ENCODE results near the gene TMEM132D.

Gene TMEM132D

DNA sequence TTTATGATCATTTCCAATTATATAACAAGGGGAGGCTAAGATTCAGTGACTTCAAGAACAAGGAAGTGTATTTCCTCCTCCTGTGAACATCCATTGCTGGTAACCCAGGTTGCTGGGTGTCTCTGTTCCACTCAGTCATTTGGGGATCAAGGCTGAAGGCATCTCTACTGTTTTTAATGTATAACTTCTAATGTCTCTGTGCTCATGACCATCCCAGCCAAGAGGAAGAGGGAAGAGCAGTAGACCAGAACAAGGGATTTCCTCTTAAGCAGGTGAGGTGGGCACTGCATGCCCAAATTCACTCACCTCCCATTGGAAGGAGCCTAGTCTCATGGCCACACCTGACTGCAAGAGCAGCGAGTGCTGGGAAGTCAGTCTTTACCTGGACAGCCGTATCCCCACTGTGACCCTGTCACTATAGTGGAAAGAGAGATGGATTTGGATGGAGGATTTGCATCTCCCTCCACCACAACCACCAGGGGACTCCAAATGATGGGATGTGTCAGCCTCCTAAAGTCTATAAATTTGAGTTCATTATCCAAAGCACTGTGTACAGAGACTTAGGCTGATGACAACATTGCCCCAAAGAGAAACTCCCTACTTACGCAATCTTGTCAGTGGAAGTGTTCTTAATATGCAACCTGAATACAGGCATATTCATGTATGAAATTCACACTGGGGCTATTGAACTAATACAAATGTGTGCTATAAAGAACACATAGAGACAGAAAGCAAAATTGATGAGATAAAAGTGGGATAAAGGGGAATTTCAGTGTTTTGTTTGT lies 368.7 kb downstream of the TMEM132D start:
- no peak for DNase-seq (ENCODE audit: low spot score)

DNA sequence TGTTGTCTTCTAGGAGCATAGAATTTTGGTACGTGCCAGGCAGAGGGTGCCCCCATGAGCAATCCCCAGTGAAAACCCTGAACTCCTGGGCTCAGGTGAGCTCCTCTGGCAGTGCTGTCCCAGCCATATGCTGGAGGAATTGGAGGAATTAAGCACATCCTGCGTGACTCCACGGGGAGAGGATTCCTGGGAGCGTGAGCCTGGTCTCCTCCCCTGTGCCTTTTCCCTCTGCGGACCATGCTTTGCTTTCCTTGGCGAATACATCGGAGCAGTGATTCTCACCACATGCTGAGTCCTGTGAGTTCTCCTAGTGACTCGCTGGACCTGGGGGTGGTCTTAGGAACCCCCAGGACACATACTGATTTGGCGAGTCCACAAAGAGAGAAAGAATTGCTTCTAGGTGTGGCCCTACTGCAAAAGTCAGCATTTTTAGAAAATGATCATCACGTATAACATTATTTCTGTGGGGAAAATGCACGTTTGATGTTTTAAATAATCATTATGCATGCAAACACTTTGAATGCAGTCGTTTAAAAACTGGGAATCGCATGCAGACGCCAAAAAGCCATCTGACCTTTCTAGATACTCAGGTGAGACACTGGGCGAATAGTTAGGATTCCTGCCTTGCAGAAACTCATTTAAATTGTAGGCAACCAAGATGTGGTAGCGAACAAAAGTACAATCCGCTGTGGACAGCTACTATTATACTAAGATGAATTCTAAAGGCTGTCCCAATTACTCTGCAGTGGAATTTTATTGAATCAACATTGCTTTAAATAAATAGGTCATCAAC lies 370.9 kb downstream of the TMEM132D start:
- no peak for DNase-seq (ENCODE audit: low spot score)

DNA sequence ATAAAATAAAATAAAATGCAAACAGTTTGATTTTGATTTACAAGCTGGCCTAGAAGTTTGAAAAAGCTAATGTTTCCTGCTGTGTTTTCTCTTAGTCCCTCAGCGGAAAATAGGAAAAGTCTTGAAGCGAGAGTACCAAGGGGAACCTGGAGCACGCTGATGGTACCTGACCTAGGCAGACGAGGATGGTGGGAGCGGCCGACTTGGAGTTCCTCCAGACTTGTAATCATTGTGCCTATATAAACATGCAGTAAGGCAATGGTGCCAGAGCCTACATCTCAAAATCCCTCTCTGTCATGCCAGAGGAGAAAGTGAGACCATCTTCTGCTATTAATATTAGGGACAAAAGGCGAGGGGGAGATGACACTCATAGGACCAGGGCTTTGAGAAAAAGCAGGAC lies 371.7 kb downstream of the TMEM132D start:
- DNase-seq (ENCODE audit: low spot score), result no peak

DNA sequence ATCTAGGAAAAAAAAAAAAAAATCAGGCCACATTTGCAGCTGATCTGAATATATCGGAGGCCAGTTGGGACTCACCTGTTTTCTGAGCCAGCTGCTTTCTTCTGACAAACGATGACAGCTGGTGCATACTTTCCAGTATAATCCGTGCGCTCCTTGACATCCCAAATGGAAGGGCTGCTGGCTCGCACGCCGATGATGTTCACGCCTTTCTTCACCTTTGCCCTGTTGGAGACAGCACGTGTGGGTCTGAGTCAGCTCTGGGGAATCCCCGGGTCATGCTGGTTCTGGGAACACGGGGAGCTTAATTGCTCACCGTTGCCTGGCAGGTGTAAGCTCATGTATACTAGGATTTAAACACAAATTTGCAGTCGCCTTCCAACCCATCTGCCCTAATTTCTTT lies 372.8 kb downstream of the TMEM132D start:
- no peak for DNase-seq (ENCODE audit: low spot score)

DNA sequence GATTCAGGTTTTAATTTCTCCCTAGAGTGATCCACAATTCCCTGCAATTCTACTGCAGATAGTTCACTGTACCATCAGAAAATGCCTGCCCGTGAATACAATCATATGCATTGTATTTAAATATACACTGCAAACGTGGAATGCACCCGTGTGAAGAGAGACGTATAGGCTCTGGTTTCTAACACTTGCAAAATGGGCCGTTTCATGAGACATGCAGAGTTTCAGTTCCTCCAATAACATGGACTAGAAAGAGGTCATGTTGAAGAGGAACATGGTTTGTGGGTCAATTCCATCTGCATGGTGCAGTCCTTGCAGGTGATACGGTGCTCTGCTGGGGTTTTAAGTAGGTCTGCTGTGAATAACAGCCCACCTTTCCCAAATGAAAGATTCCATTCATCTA lies 373.3 kb downstream of the TMEM132D start:
- DNase-seq (ENCODE audit: low spot score), result no peak

DNA sequence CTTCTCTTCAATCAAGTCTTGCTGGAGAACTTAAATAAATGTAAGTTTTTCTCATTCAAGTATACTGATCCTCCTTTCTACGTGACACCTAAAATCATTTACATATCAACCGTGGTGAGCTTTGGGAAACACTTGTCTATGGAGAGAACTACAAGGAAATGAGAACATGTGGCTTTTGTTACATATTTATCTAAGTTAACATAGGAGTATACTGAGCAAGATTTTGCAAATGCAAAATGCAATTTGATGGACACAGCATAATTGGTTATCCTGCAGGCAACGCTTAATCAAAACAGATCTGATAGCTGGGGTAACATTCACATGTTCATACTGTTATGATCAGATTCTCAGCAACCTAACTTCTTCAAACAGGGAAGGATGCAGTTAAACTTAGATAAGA lies 376.3 kb downstream of the TMEM132D start:
- no peak for DNase-seq (ENCODE audit: low spot score)

DNA sequence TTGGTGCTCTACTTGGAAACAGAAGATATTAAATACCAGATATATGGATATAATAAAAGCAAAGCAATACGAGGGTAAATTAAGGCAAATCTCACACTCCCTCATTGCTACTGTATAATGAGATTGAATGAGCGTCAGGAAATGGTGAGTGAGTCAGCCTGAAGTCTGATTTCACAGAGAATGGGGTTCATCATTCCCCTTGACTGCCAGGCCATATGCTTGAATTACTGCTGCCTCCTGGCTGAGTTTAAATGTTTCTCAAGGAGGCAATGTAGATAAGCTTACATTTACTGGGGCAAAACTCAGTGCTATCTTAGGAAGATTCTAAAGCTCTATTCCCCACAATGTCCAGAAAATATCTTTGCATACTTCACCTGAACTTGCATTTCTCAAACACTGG lies 380.2 kb downstream of the TMEM132D start:
- no peak for DNase-seq (ENCODE audit: low spot score)

DNA sequence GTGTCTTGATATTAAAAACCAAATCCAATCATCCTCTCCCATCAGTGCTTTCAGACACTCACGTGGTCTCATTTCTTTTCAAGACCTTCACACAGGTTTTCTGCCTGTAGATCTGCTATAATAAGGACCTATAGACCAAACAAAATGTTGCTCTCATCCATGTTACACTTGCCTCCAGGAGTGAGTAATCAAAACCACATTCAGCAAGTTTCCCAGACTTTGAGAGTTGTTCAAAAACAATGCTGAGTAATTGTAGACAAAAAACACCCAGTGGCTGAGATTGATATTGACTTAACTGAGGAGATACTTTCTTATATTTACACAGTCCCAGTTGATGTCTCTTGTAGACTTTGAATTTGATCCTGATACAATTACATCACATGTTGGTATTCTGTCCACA lies 383.1 kb downstream of the TMEM132D start:
- DNase-seq (ENCODE audit: low spot score), result no peak

DNA sequence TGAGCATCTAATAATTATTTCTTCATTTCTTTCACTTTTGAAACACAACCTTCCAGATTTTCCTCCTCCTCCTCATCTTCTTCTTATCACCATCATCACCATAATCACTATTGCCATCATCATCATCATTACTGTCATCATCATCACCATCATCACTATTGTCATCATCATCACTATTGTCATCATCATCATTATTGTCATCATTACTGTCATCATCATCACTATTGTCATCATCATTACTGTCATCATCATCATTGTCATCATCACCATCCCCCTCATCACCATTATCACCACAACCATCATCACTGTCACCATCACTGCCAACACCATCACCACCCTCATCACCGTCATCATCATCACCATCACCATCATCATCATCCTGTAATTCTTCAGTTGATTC lies 400.0 kb downstream of the TMEM132D start:
- DNase-seq (ENCODE audit: low spot score), result no peak

DNA sequence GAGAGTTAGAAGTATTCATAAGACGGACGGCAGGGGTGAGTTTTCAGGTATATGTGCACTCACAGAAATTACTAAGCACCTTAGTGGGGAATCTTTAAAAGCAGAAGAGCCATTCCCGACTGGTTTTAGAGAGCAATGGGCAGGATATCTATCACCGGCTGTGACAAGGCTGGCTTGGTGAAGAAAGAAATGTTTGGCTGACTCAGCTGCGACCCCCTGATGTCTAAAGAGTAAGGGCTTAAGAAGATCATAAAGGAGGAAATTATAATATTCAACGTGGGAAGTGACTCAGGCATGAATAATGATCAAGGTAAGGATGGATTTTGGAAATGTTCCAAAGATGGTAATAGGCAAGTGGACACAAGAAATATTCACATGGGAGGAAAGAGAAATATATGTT lies 407.6 kb downstream of the TMEM132D start:
- DNase-seq (ENCODE audit: low spot score), result no peak

DNA sequence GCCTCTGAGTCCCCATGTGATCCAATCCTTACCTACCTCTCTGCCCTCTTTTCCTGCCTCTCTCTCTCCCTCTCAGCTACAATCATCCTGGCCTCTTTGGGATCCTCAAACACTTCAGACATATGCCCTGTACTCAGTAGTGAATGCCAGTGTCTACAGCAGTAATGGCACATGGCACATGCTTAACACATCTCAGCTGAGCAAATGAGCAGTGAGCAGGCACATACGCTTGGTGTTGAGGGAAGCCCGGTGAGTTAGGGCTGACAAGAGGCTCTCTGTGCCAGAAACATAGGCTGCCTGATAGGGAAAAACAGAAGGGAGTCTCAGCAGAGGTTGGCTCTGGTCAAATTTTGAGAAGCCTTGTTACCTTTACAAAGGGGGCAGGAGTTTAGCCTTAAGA lies 409.1 kb downstream of the TMEM132D start:
- no peak for DNase-seq (ENCODE audit: low spot score)

DNA sequence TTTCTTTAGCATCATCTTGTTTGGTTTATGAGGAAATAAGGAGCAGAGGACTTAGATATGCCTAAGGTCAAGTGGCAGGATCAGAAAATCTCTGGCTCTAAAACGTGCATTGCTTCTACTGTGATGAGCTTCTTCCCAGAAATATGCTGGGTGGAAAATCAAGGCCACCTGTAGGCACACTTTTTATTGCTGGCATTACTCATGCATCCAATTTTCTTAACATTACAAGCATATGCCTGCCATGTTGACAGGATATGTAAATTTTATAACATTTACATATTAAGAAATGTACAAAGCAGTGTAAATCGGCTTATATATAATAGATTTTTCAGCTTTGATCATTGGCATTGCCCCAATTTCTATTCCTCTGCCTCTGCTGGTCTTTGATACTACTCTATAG lies 409.6 kb downstream of the TMEM132D start:
- DNase-seq (ENCODE audit: low spot score), result no peak

DNA sequence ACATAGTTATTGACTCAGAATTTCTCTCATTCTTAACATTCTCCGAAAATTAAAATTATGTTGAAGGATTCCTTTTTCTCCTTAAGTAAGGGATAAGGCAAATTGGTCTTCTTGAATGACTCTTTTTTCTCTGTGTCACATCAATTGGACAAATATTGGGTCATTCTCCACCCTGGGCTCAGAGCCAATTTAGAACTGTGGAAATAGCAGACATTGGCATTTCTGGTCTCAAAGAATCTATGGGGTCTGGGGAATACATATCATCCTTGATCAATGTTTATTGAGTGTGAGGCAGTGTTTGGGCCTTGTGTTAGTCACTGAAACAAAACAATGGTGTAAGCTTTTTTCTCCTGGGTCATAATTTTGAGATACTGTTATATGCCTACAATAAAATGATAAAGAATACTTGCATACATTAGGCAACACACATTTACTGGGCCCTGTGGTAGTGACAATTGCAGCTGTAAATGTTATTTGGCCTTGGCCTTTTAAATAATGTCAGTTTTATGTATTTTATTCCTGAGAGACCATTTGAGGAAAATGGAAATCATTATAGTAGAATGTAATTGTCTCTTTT lies 414.6 kb downstream of the TMEM132D start:
- DNase-seq (ENCODE audit: low spot score), result no peak

DNA sequence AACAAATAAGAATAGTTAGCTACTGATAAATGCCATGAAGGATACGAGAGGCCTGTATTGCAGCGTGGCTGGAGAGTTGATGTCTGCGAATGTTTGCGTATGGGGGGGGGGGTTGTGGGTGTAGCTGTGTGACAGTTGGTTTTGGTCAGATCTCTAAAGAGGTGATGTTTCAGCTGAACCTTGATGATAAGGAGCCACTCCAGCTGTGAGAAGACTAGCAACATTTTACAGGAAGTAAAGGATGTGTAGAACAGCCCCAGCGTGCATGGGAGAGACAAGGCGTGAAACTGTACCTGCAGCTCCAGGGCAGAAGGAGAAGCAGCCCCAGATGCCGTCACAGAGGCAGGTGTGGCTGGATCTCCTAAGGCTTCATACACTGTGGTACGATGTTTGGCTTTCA lies 416.9 kb downstream of the TMEM132D start:
- no peak for DNase-seq (ENCODE audit: low spot score)

DNA sequence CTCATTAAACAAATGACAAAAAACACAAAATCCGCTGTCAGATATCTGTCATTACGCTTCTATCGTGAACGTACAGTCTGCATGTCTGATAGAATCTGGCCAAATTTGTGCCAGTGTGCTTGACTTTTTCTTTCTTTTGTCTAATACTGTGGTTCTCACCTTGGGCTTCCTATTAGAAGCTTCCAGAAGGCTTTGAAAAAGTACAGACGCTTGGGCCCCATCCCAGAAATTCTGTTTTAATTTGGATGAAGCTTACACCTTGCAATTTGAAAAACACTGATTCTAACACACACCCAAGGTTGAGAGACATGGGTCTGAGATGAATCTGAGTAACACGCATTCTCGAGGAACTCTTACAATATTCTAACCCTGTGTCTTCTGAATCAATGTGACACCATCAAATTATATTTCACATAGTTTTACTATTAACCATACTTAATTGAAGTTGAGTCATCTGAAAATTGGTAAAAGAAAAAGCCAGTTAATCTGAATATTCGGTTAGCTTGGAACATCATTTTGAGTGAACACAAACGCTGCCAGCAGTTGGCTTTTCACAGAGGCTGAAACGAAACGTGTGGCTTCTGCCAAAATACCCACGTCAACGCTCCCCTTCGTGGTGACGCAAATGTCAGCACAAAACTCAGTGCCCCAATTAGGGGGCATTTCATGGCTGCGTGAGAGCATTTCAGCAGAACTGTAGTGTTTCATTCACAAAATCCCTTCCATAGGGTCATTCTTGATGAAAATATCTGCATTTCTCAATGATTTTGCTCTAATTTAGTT lies 420.5 kb downstream of the TMEM132D start:
- DNase-seq (ENCODE audit: low spot score), result no peak

DNA sequence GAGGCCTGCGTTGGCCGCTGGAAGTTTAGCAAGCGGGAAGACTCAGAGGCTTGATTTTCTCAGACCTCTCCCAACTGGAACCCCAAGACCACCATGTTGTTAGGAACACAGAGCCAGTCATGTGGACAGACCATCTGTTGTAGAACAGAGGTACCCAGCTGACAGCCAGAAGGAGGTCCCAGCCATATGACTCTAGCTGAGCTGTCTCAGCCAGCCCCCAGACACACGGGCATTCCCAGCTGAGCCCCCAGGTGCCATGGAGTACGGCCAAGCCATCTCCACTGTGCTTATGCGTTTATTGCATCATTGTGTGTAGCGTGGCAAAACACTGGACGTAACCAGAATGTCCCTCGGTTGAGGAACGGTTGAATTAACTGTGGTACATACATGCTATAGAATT lies 421.9 kb downstream of the TMEM132D start:
- DNase-seq (ENCODE audit: low spot score), result no peak

DNA sequence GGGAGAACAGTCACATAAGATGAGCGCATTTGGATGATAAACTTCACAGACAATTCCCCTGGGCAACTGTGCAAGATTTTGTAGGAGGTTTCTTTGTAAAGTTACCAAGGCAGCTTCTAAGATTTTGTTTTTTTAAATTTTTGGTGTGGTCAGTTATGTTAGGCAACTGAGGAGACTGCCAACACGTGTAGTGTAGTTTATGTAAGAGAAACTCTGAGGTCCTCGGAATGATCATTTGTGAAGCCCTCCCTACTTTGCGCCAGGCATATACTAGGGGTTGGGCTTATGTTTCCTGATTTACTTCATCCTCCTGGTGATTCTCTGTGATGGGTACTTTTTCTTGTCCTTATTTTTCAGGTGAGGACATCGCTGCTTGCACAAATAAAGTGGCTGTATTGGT lies 433.6 kb downstream of the TMEM132D start:
- no peak for DNase-seq (ENCODE audit: low spot score)

DNA sequence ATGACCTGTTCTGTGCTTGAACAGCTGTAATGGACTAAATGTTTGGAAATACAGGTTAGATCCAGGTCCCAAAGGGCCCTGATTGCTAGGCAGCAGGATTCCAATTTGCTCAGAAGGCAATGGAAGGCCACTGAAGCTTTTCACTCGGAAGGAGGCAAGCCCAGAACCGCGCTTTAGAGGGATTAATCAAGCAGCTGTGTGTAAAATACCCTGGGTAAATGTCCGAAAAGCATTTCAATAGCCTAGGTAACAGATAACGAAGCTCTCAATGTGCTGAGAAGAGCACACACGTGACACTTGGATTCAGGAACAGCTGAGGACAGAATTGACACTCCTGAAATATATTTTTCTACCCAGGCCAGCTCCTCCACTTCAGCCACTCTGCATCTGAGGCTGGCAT lies 436.1 kb downstream of the TMEM132D start:
- DNase-seq (ENCODE audit: low spot score), result no peak

DNA sequence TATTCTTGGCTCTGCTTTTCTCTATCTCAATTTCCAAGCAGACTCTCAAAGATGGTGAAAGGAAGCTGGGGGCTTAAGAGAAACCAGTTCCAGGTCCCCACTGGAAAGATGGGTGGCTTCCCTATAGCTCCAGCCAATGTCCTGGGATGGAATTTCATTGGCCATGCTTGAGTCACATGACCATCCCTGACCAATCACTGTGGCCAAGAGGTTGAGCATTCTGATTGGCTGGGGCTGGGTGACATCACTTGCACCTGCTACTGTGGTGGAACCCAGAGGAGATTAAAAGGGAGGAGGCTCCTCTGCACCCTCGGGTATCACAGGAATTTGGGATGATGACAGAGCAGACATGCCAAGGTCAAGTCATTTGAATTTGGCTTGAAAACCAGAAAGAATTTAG lies 436.5 kb downstream of the TMEM132D start:
- DNase-seq (ENCODE audit: low spot score), result no peak

DNA sequence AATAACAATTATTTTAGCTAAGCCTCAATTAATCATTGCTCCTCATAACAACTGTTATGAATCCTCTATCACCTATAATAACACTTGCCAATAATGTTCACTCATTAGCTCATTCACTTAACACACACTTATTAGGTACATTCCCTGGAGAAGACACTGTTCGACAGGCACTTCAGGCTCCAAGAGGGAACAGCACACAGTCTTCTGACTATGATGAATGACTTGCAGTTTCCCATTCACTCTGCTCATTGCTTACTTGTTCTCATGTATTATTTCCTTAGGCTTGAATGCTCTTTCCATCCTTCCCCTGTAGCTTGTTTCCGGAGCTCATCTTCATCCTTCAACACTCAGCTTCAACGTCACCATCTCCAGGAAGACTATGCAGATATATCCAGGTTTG lies 437.3 kb downstream of the TMEM132D start:
- no peak for DNase-seq (ENCODE audit: low spot score)

DNA sequence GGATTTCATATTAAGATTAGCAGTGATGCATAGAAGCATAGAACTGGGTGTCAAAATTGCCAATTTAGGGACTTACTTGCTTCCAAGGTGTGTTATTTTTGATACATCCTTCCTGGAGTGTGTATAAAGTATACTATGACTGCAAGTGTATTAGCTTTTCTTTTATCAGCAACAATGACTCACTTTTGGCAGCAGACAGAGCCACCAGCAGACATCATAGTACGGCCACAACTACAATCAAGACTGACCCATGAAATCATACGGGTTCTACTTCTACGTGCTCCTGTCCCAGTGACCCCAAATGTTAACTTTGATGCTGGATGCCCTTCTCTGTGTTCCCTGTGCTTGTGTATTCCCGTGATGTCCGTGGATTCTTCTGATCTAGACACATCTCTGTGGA lies 443.9 kb downstream of the TMEM132D start:
- DNase-seq (ENCODE audit: low spot score), result no peak

DNA sequence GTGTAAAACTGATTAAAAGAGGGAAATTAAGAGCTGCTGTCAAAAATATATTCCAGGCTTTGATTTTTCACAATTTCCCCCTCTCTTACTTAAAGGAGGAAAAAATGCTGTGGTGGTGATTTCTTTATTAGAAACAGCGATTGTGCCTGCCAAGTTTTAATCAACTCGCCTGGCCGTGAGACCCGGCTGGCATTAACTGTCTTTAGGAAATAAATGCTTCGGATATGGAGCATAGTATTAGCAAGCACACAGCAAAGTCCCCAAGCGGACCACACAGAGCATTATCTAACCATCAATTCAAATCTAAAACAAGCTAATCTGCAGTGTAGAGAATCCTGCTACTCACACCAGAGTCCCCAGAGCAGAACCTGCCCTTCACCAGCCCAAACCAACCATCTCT lies 457.1 kb downstream of the TMEM132D start:
- no peak for DNase-seq (ENCODE audit: low spot score)

DNA sequence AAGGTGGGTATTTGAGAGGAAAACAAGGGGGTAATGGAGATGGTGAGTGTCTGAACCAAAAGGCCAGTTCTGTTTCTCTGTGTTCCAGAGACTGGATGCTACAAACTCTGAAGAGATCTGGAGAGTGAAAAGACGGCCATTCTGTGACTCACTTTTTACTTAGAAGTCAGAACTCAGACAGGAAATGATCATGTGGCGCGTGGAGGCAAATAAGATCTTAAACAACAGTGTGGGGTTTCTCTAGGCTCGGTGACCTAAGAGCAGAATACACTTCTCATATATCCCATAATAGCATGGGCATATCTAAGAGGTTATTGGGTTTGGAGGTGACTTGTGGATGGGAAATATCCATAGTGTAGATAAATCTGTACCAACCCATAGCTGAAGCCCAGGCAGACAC lies 463.5 kb downstream of the TMEM132D start:
- DNase-seq (ENCODE audit: low spot score), result no peak

All from cerebellar cortex (tissue), 1 donor.